DND-41 (cell line): ENCODE data around the gene FGFBP2.

Experiments
- ATAC-seq: fragments of 200-7000 bp; cut with Tn5 transposase; 3 replicates; pipeline ENCODE4 v1.9.1; 2021; ENCODE audit warnings: low read depth; ENCODE audit not compliant: insufficient read depth
- DNase-seq: peaks from one replicate; pipeline ENCODE4 v3.0.0-alpha.2; 2020
- H2AFZ ChIP-seq: 2 replicates; pipeline ENCODE4 v1.6.0; 2012; ENCODE audit warnings: low read depth, low read length
- H3K27ac ChIP-seq: 2 replicates; pipeline ENCODE4 v1.5.1; 2012; ENCODE audit warnings: low read length, inconsistent platforms
- H3K27me3 ChIP-seq: fragments of 200-600 bp; sonication (generic); 2 replicates; pipeline ENCODE4 v1.6.0; 2012; ENCODE audit warnings: low read length, mild to moderate bottlenecking, inconsistent platforms; ENCODE audit not compliant: insufficient read depth, poor library complexity
- H3K36me3 ChIP-seq: 2 replicates; pipeline ENCODE4 v1.5.1; 2012; ENCODE audit warnings: low read length, inconsistent platforms; ENCODE audit not compliant: insufficient read depth
- H3K4me1 ChIP-seq: 2 replicates; pipeline ENCODE4 v1.5.1; 2012; ENCODE audit warnings: mild to moderate bottlenecking, low read length; ENCODE audit not compliant: insufficient read depth
- H3K4me2 ChIP-seq: 2 replicates; pipeline ENCODE4 v1.6.0; 2012; ENCODE audit warnings: mild to moderate bottlenecking, moderate library complexity, low read length, inconsistent platforms; ENCODE audit not compliant: insufficient read depth
- H3K4me3 ChIP-seq, 2 experiments: fragments of 200-600 bp in 1 of 2; shearing (Covaris generic) in 1 of 2; 2 replicates each; pipeline ENCODE4 v1.5.1; 2012 to 2016; ENCODE audit warnings: inconsistent platforms in 2 of 2, low read length in 2 of 2, mild to moderate bottlenecking in 2 of 2, low read depth in 1 of 2, moderate library complexity in 1 of 2
- H3K79me2 ChIP-seq: 2 replicates; pipeline ENCODE4 v1.6.0; 2012; ENCODE audit warnings: low read length, inconsistent platforms; ENCODE audit not compliant: insufficient read depth
- H3K9ac ChIP-seq: 2 replicates; pipeline ENCODE4 v1.6.0; 2012; ENCODE audit warnings: low read depth, mild to moderate bottlenecking, inconsistent platforms, low read length, moderate library complexity
- H3K9me3 ChIP-seq: 2 replicates; pipeline ENCODE4 v1.5.1; 2012; ENCODE audit warnings: low read length, moderate library complexity, mild to moderate bottlenecking, inconsistent platforms; ENCODE audit not compliant: insufficient read depth, severe bottlenecking
- H4K20me1 ChIP-seq: 2 replicates; pipeline ENCODE4 v1.6.0; 2012; ENCODE audit warnings: low read length; ENCODE audit not compliant: insufficient read depth
- EZH2 ChIP-seq: IDR thresholded peaks from 3 replicates; pipeline ENCODE4 v1.6.1; 2012; ENCODE audit warnings: borderline replicate concordance, low read depth, mild to moderate bottlenecking, moderate library complexity, low read length, inconsistent platforms; ENCODE audit not compliant: severe bottlenecking
- TF ChIP-seq, protein P1 (sequence below): IDR thresholded peaks from 2 replicates; pipeline ENCODE4 v1.5.1; 2012; ENCODE audit warnings: borderline replicate concordance, low read length, moderate library complexity, mild to moderate bottlenecking; ENCODE audit not compliant: poor library complexity, severe bottlenecking; ENCODE audit errors: extremely low read depth

FGFBP2 gene

DNA sequence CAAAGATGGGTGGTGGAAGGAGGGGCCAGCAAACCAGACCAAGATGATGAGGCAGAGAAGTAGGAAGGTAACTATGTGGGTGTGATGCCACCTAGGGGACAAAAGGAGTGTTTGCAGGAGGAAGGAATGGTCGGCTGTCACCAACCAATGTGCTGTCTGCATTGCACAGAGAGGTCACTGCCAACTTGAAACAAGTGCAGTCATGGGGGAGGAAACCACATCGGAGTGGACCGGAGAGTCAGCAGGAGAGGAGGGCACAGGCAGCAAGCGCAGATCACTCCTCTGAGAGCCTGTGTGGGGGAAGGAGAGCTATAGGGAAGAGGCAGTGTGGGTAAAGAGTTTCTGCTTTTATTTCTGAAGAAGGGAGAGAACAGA lies 38.5 kb upstream of the FGFBP2 start:
- H3K4me2 ChIP-seq: no peak overlapping the region
- H2AFZ ChIP-seq: no peak overlapping the region
- peak; percentile 62 for DNase-seq
- H3K79me2 ChIP-seq: no peaks in the 10 kb centered on the region
- H3K27me3 ChIP-seq: peaks cover 26% of the 10 kb centered on the region
- no peak overlapping the region for H3K4me3 ChIP-seq
- peak; percentile 96 for ATAC-seq
- no peaks in the 10 kb centered on the region for H3K4me1 ChIP-seq
- TF ChIP-seq, protein P1, sequence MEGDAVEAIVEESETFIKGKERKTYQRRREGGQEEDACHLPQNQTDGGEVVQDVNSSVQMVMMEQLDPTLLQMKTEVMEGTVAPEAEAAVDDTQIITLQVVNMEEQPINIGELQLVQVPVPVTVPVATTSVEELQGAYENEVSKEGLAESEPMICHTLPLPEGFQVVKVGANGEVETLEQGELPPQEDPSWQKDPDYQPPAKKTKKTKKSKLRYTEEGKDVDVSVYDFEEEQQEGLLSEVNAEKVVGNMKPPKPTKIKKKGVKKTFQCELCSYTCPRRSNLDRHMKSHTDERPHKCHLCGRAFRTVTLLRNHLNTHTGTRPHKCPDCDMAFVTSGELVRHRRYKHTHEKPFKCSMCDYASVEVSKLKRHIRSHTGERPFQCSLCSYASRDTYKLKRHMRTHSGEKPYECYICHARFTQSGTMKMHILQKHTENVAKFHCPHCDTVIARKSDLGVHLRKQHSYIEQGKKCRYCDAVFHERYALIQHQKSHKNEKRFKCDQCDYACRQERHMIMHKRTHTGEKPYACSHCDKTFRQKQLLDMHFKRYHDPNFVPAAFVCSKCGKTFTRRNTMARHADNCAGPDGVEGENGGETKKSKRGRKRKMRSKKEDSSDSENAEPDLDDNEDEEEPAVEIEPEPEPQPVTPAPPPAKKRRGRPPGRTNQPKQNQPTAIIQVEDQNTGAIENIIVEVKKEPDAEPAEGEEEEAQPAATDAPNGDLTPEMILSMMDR: peak; percentile 99
- no peak for TF ChIP-seq EZH2
- no peaks in the 10 kb centered on the region for H4K20me1 ChIP-seq
- no peaks in the 10 kb centered on the region for H3K36me3 ChIP-seq
- H3K9ac ChIP-seq: no peak overlapping the region
- no peak overlapping the region for H3K27ac ChIP-seq
- no peaks in the 10 kb centered on the region for H3K9me3 ChIP-seq

DNA sequence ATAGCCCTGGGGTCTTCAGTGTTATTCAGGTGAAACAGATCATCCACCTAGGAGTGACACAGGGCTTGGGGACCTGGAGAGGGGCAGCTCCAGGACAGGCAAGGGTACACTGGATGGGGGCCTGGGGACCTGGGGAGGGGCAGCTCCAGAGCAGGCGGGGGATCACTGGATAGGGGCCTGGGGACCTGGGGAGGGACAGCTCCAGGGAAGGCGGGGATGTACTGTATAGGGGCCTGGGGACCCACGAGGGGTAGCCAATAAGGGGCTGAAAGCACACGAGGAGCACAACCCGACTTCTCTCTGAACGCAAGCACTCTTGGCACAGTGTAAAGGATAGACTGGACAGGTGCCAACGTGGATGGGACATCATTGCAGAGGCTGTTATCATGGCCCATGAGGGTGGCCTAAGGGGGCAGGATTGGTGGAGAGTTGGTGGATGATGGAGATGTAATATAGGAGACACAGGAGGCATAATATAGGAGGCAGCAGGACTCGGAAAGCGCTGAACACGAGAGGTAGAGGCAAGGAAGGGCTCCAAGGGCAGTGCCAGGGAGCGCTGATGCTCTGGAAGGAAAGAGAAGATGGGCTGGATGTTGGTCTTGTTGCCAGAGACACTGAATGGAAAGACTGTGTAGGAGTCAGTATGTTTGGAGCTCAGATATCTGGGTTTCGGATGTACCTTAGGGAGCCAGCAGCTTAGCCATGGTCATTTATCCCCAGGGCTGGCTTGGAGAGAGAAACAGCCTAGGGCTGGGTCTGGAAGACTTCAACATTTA lies 37.9 kb upstream of the FGFBP2 start:
- ATAC-seq: 0 out of 3 replicates have a peak, but pooled peaks have one; percentile 5
- H3K27me3 ChIP-seq: peaks cover 26% of the 10 kb centered on the region

DNA sequence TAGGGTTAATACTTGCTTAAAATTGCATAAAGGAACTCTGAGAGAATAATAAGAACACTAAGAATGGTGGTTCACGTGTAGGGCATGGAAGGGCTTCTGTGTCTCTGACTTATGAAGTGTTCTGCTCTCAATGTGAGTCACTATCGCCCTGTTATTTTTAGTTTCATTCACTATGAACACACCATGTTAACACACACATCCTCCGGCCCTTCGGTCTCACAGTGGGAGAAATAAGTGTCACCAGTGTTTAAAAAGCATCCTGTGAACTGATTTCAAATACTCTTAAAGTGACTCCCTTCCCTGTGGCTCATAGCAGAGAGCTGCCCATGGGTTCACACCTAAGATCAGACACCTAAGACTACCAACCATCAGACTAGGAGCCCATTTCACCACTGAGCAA lies 33.8 kb upstream of the FGFBP2 start:
- Histone ChIP-seq H3K36me3 (no peaks in the 10 kb centered on the region), H3K27me3 (peaks cover 27% of the 10 kb centered on the region), H3K9ac (no peak overlapping the region), H3K4me2 (no peak overlapping the region), H4K20me1 (no peaks in the 10 kb centered on the region), H3K4me1 (0 out of 2 replicates have a peak, but pooled peaks cover 3% of the 10 kb centered on the region), H3K4me3 (no peak overlapping the region), H3K79me2 (no peaks in the 10 kb centered on the region), H2AFZ (no peak overlapping the region), H3K27ac (no peak overlapping the region), H3K9me3 (no peaks in the 10 kb centered on the region)
- DNase-seq: no peak
- TF ChIP-seq, protein P1: no peak
- TF ChIP-seq EZH2: no peak
- ATAC-seq: no peak

More for the DNA sequence above, 37.9 kb upstream of the FGFBP2 start:
- H3K36me3 ChIP-seq: no peaks in the 10 kb centered on the region
- no peak overlapping the region for H3K27ac ChIP-seq
- no peaks in the 10 kb centered on the region for H3K4me1 ChIP-seq
- H3K9me3 ChIP-seq: no peaks in the 10 kb centered on the region
- no peak overlapping the region for H3K9ac ChIP-seq
- H3K4me3 ChIP-seq: no peak overlapping the region
- H2AFZ ChIP-seq: no peak overlapping the region
- H4K20me1 ChIP-seq: no peaks in the 10 kb centered on the region
- H3K79me2 ChIP-seq: no peaks in the 10 kb centered on the region
- DNase-seq: no peak
- no peak overlapping the region for H3K4me2 ChIP-seq
- TF ChIP-seq, protein P1: no peak
- no peak for TF ChIP-seq EZH2
